ENCODE results near the gene PCED1A. TPM values are rescaled to one million over a fixed set of nuclear protein-coding genes. Genes with fewer than 3 reads are reported as not detected.
A peak's percentile ranks its signal among the peaks of the same experiment; 100 is the strongest.

PCED1A gene
- total RNA-seq, 4 donors from 2014 or later = 2.6 to 9.3 (median 5.7) TPM

DNA sequence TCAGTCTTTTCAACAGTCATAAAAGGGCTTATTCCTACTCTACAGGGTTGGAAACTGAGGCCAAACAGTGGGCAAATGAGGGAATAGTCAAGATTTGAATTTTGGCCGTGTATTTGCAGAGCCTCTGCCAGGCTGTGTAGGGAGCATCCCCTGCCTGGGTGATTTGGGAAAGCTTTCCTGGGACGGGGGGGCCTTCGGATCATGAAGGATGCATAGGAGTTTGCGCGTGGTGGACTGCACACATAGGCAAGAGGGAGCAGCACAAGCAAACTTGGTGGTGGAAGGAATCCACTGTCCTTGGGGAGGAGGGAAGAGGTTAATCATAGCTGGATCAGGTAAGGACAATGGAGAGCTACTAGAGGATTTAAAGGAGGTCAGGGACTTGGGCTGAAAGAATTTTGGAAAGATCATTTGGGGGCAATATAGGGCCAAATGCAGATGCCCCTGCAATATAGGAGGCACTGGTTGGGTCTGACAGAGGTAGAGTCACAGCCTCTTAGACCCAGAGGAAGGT lies 35.3 kb upstream of the PCED1A start:
- DNase-seq (no peak), ATAC-seq (no peak)
- in situ Hi-C loops (cut with MboI; ENCODE audit: low sequenced_read_pairs in 4 of 4) = no loop called here
- H3K4me1 ChIP-seq = peaks cover 21 to 30% of the 10 kb centered on the region in 2 donors
- no peaks in the 10 kb centered on the region for H3K27me3 ChIP-seq
- intact Hi-C loops (cut with DNase I; ENCODE audit: low total_unique reads) = loop anchor here (10.0 kb wide), 2 partner anchors 109 to 221 kb away; partner anchors contain the start of gene NOP56
- H3K9me3 ChIP-seq = no peaks in the 10 kb centered on the region
- TF ChIP-seq POLR2A (IDR thresholded peaks at IDR 0.05) = no peak
- TF ChIP-seq CTCF (IDR thresholded peaks at IDR 0.05 in 4 of 5, conservative IDR thresholded peaks at IDR 0.05 in 1 of 5) = no peak
- H3K4me3 ChIP-seq = no peak overlapping the region
- no peak overlapping the region for H3K27ac ChIP-seq
- no peaks in the 10 kb centered on the region for H3K36me3 ChIP-seq

GRCh38 chr20:2874456-2874855 lies 34.0 kb upstream of the PCED1A start:
- TF ChIP-seq CTCF (IDR thresholded peaks at IDR 0.05 in 4 of 5, conservative IDR thresholded peaks at IDR 0.05 in 1 of 5) (no peak), POLR2A (IDR thresholded peaks at IDR 0.05) (no peak)
- Histone ChIP-seq H3K9me3 (no peaks in the 10 kb centered on the region), H3K4me3 (peak overlapping the region; percentile 74 to 99 (median 90)), H3K27ac (peak overlapping the region in 2 of 4 donors; percentile 12 to 71), H3K36me3 (no peaks in the 10 kb centered on the region), H3K27me3 (no peaks in the 10 kb centered on the region), H3K4me1 (peaks cover 21 to 30% of the 10 kb centered on the region in 2 donors)
- intact Hi-C loops (cut with DNase I; ENCODE audit: low total_unique reads) (loop anchor here (5.0 to 10.0 kb wide), 4 partner anchors 110 to 533 kb away; partner anchors contain the start of genes DNAAF9, MRPS26 and NOP56), in situ Hi-C loops (cut with MboI; ENCODE audit: low sequenced_read_pairs in 4 of 4) (loop anchor here in 1 of 4 donors (25.0 kb wide), 1 partner anchor 212 kb away; the partner anchor contains the start of genes IDH3B and NOP56)
- no peak for DNase-seq
- ATAC-seq = no peak

DNA sequence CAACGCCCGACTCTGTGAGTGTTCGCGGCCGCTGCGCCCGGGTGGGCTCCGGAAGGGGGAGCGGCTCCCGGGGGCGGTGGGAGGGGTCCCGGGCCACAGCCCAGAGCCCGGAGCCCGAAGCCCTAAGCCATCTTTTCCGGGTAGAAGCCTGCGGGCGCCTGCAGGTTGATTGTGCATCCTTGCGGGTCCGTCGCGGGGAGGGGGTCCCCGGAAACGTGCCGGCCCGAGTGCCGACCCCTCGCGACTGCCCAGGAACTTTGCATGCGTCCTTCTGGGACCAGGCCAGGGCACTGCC lies 33.2 kb upstream of the PCED1A start:
- Histone ChIP-seq H3K9me3 (no peaks in the 10 kb centered on the region), H3K4me1 (peaks cover 21 to 23% of the 10 kb centered on the region in 2 donors), H3K27ac (peak overlapping the region; percentile 60 to 85 (median 72)), H3K27me3 (no peaks in the 10 kb centered on the region), H3K4me3 (peak overlapping the region; percentile 74 to 99 (median 90)), H3K36me3 (no peaks in the 10 kb centered on the region)
- no peak for DNase-seq
- in situ Hi-C loops (cut with MboI; ENCODE audit: low sequenced_read_pairs in 4 of 4) (loop anchor here in 1 of 4 donors (25.0 kb wide), 1 partner anchor 211 kb away; the partner anchor contains the start of genes IDH3B and NOP56), intact Hi-C loops (cut with DNase I; ENCODE audit: low total_unique reads) (loop anchor here (1.0 to 10.0 kb wide), 6 partner anchors 33 to 534 kb away; partner anchors contain the start of genes DNAAF9, MRPS26, NOP56 and PCED1A)
- no peak for TF ChIP-seq CTCF (IDR thresholded peaks at IDR 0.05 in 4 of 5, conservative IDR thresholded peaks at IDR 0.05 in 1 of 5)
- TF ChIP-seq POLR2A (IDR thresholded peaks at IDR 0.05) = no peak
- ATAC-seq = no peak

DNA sequence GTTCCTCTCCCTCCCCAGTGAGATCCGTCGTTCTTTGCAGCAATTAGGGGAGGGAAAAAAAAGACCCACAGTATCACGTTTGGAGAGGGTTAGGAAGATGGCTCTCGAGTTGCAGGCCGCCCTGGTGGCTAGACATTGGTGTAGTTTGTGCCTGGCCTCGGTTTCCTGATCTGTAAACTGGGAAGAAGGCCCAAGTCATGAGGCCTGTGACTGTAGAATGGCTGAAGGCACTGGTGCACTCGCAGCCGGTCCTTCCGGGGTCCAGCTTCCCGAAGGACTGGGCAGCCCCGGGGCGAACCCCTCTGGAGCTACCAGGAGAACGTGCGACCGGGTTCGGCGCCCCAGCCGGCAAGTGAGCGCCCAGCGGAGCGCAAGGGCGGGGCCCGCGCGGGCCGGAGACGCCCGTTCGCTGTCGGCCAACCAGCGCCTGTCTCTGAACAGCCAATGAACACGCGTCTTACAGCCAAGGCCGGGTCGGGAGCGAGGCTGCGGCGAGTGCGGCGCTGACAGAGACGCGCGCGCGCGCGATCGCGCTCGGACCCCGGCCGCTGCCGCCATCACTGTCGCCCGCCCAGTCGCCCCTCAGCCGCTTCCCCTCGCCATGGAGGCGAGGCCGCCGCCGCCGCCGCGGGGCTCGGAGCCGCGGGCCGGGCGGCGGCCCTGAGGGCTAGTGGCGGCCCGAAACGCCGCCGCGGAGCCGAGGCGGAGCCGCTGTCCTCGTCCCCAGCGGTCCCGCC lies 32.7 kb upstream of the PCED1A start, which contains the start of gene PTPRA:
TSS of gene PTPRA (plus strand) at position 472 of the 737 bp plus-strand sequence. CDS start 90,797 bp downstream, outside the sequence.
- in situ Hi-C loops (cut with MboI; ENCODE audit: low sequenced_read_pairs in 4 of 4) (loop anchor here in 1 of 4 donors (25.0 kb wide), 1 partner anchor 211 kb away; the partner anchor contains the start of genes IDH3B and NOP56), intact Hi-C loops (cut with DNase I; ENCODE audit: low total_unique reads) (loop anchor here (1.0 to 10.0 kb wide), 6 partner anchors 33 to 534 kb away; partner anchors contain the start of genes DNAAF9, MRPS26, NOP56 and PCED1A)
- DNase-seq (peak; percentile 88 to 90), ATAC-seq (peak; percentile 96 to 97)
- peak within 1 kb of the TSS; percentile 74 to 99 (median 90) for H3K4me3 ChIP-seq
- peak; percentile 87 to 89 for TF ChIP-seq POLR2A (IDR thresholded peaks at IDR 0.05)
- TF ChIP-seq CTCF (IDR thresholded peaks at IDR 0.05 in 4 of 5, conservative IDR thresholded peaks at IDR 0.05 in 1 of 5) = no peak
- H3K9me3 ChIP-seq = no peaks in the 10 kb centered on the region
- no peaks in the 10 kb centered on the region for H3K27me3 ChIP-seq
- H3K4me1 ChIP-seq = peaks cover 18 to 21% of the 10 kb centered on the region in 2 donors
- H3K36me3 ChIP-seq = no peaks in the 10 kb centered on the region
- peak within 1 kb of the TSS; percentile 71 to 85 (median 74) for H3K27ac ChIP-seq
